ENCODE data around the gene ANK3.

Gene ANK3

GRCh38 chr10:60280475-60280874 lies 109.2 kb downstream of the ANK3 start:
- no peak for DNase-seq (ENCODE audit: low spot score)

GRCh38 chr10:60277656-60278055 lies 112.0 kb downstream of the ANK3 start:
- DNase-seq (ENCODE audit: low spot score): no peak

GRCh38 chr10:60276232-60276631 lies 113.4 kb downstream of the ANK3 start:
- DNase-seq (ENCODE audit: low spot score): no peak

GRCh38 chr10:60271319-60272040 lies 118.2 kb downstream of the ANK3 start:
- DNase-seq (ENCODE audit: low spot score): no peak

- no peak for DNase-seq (ENCODE audit: low spot score)
These were observed 119.2 kb downstream of the ANK3 start for GRCh38 chr10:60270426-60270825.

- DNase-seq (ENCODE audit: low spot score): no peak
These were observed 121.9 kb downstream of the ANK3 start for GRCh38 chr10:60267802-60268201.

GRCh38 chr10:60266513-60266912 lies 123.2 kb downstream of the ANK3 start:
- no peak for DNase-seq (ENCODE audit: low spot score)

- no peak for DNase-seq (ENCODE audit: low spot score)
These were observed 127.0 kb downstream of the ANK3 start for GRCh38 chr10:60262647-60263126.

GRCh38 chr10:60260321-60260720 lies 129.4 kb downstream of the ANK3 start:
- DNase-seq (ENCODE audit: low spot score): no peak

- DNase-seq (ENCODE audit: low spot score): no peak
These were observed 131.3 kb downstream of the ANK3 start for GRCh38 chr10:60258429-60258797.

- no peak for DNase-seq (ENCODE audit: low spot score)
These were observed 131.8 kb downstream of the ANK3 start for GRCh38 chr10:60257767-60258428.

- DNase-seq (ENCODE audit: low spot score): no peak
These were observed 134.9 kb downstream of the ANK3 start for GRCh38 chr10:60254776-60255175.

GRCh38 chr10:60253484-60253883 lies 136.2 kb downstream of the ANK3 start:
- DNase-seq (ENCODE audit: low spot score): no peak

GRCh38 chr10:60252688-60253087 lies 137.0 kb downstream of the ANK3 start:
- no peak for DNase-seq (ENCODE audit: low spot score)

- DNase-seq (ENCODE audit: low spot score): peak; percentile 4
These were observed 143.3 kb downstream of the ANK3 start for GRCh38 chr10:60246382-60246781.

GRCh38 chr10:60239228-60239627 lies 150.4 kb downstream of the ANK3 start:
- no peak for DNase-seq (ENCODE audit: low spot score)

- DNase-seq (ENCODE audit: low spot score): no peak
These were observed 150.9 kb downstream of the ANK3 start for GRCh38 chr10:60238759-60239100.

- DNase-seq (ENCODE audit: low spot score): peak; percentile 10
These were observed 151.5 kb downstream of the ANK3 start for GRCh38 chr10:60237977-60238758.

- no peak for DNase-seq (ENCODE audit: low spot score)
These were observed 152.7 kb downstream of the ANK3 start for GRCh38 chr10:60236869-60237524.

GRCh38 chr10:60235001-60235400 lies 154.7 kb downstream of the ANK3 start:
- no peak for DNase-seq (ENCODE audit: low spot score)

GRCh38 chr10:60234551-60234950 lies 155.1 kb downstream of the ANK3 start:
- DNase-seq (ENCODE audit: low spot score): no peak

- no peak for DNase-seq (ENCODE audit: low spot score)
These were observed 158.8 kb downstream of the ANK3 start for GRCh38 chr10:60230892-60231291.

Measured in COLO829 (cell line).